Loucy (cell line): ENCODE measurements around the gene TSC22D4.

Source experiments
- CTCF ChIP-seq: fragments of 200-600 bp; sonication (generic); conservative IDR thresholded peaks from 2 replicates; pipeline ENCODE4 v1.5.1; 2014; ENCODE audit warnings: mild to moderate bottlenecking, antibody characterized with exemption, low read length
- EZH2phosphoT487 ChIP-seq: fragments of 200-600 bp; IDR thresholded peaks from 2 replicates; pipeline ENCODE4 v1.6.1; 2018; ENCODE audit warnings: antibody characterized with exemption, mild to moderate bottlenecking, moderate library complexity, borderline replicate concordance

GRCh38 chr7:100517305-100517704 is 38.3 kb upstream of the TSC22D4 start:
- TF ChIP-seq CTCF: no peak
- no peak for TF ChIP-seq EZH2phosphoT487
